GM21515 (cell line): ENCODE measurements around the gene SMARCA4.

ENCODE experiments used
- ATAC-seq: cut with Tn5 transposase; IDR thresholded peaks from one replicate; pipeline ENCODE4 v1.9.1; 2021; ENCODE audit not compliant: unreplicated experiment

SMARCA4 gene

GRCh38 chr19:11007385-11007784 is 46.6 kb downstream of the SMARCA4 start:
- ATAC-seq: no peak

- no peak for ATAC-seq
These were observed 47.2 kb downstream of the SMARCA4 start for GRCh38 chr19:11007962-11008532.

- no peak for ATAC-seq
These were observed 49.2 kb downstream of the SMARCA4 start for GRCh38 chr19:11010041-11010440.

- ATAC-seq: no peak
These were observed 51.7 kb downstream of the SMARCA4 start for GRCh38 chr19:11012507-11012906.

- ATAC-seq: no peak
These were observed 52.9 kb downstream of the SMARCA4 start for GRCh38 chr19:11013771-11014170.

GRCh38 chr19:11014403-11014911 is 53.6 kb downstream of the SMARCA4 start:
- no peak for ATAC-seq

DNA sequence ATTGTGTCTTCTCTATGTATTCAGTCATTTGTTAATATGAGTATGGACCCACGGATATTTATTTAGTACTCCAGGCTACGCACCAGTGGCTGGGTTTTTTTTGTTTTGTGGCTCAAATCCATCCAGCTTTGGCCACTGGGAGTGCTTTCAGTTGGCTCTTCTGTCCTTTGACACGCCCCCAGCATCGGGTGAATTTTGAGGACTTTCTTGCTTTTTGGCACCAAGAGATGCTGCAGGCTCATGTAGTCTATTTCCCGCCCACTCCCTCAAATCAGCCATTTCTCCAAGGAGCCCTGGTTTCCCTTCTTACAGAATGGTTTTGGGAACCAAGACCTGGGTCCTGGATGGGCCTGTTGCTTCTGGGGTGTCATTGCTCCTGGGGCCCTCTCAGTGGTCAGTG is 55.8 kb downstream of the SMARCA4 start:
- no peak for ATAC-seq

DNA sequence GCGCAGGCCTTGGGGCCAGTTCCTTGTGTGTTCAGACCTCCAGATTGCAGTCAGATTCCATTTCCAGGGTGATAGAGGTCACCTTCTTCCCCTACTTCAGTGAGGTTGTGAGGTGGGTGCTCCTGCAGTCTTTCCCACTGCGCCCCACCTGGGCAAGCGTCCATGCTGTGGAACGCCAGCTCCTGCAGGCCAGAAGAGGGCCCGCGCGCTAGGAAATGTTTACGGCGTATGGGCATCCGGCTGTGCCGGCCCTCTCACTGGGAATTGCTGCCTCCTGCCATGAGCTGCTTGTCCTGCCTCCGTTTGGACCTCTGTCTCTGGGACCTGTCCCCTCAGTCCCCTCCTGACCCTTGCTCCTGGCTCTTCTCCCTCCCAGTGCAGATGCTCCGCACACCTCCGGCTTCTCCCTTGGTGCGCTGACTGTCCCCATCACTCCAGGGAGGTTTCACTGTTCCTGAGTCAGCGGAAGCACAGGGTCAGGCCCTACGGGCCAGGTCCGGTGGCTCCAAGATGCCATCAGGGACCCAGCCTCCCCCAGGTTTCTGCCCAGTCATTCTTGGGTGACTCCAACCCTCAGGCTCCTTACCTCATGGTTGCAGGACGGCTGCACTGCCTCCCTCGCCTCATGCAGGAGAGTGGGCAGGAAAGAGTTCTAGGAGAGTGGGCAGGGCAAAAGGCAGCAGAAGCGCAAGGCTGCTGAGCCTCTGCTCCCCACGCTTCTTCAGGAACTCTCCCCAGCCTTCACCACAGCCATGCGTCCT is 56.6 kb downstream of the SMARCA4 start:
- no peak for ATAC-seq

DNA sequence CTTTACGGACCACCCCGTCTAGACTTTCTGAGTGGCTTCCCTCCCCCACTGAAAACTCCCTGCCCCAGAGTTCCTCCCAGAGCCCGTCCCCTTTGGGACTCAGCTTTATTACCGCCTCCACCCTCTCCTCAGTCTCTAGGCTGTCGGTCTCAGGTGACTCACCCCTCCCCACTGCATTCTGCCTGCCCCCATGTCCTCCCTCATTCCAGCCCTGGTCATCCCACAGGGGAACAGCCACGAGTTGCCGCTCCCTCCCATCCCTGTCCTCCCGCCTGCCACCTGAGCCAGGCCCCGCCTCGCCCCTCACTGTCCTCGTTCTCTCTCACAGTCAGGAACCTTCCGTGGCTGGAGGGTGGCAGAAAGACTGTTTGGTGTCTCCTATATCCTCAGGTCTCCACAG is 57.3 kb downstream of the SMARCA4 start:
- no peak for ATAC-seq

DNA sequence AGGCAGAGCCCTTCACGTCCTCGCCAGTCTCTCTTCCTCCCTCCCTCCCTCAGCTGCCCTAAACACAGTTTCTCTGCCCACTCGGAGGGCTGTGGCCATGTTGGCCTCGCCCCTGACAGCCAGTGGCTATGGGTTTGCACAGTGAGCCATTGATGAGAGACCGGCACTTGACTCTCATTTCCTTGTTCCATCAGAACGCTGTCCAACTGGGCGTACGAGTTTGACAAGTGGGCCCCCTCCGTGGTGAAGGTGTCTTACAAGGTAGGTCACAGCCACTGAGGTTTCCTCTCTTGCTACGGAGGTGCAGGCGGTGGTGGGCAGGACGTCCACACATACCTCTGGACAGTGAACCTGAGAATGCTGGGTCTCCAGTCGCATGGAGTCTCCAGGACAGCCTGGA is 57.9 kb downstream of the SMARCA4 start:
- no peak for ATAC-seq

DNA sequence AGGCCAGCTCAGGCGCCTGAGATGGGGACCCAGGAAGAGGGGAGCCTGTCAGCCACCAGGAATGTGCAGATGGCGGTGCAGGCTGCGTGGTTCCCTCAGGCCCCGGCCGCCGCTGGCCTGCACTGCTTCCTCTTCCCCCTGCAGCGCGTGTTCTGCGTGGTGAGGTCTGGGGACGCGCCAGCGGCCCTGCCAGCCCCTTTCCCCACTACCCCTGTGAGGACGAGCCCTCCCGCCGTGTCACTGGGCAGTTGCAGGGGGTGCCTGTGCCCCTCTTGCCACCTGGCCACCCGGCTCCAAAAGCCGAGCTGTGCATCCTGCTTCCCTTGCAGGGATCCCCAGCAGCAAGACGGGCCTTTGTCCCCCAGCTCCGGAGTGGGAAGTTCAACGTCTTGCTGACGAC is 58.4 kb downstream of the SMARCA4 start:
- ATAC-seq: no peak

DNA sequence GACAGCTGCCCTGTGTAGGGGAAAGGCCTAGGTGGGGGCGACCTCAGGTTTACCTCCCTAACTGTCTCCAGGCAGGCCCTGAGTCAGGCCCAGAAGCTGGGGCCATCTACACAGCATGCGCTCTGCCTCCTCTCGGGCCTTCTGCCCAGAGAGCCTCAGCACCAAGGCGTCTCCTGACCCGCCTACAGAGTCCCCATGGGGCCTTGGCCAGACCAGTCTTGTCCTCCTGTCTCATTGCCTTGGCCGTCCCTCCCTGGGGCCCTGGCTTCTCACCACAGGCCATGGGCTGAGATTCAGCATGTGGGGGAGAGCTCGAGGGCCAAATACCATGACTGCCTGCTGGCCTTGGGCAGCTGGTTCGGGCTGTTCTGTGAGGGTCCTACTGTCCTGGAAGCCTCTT is 59.0 kb downstream of the SMARCA4 start:
- ATAC-seq: no peak

GRCh38 chr19:11020423-11020822 is 59.6 kb downstream of the SMARCA4 start:
- no peak for ATAC-seq

GRCh38 chr19:11020982-11021759 is 60.3 kb downstream of the SMARCA4 start:
- ATAC-seq: no peak

DNA sequence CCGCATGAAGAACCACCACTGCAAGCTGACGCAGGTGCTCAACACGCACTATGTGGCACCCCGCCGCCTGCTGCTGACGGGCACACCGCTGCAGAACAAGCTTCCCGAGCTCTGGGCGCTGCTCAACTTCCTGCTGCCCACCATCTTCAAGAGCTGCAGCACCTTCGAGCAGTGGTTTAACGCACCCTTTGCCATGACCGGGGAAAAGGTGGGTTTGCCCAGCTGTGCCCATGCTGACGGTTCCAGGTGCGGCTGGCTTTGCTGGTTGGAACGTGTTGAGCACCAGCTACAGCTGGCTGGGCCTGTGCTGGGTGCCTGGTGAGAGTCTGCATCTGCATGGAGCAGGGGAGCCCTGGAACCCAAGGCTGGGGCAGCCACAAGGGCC is 60.9 kb downstream of the SMARCA4 start:
- ATAC-seq: no peak

DNA sequence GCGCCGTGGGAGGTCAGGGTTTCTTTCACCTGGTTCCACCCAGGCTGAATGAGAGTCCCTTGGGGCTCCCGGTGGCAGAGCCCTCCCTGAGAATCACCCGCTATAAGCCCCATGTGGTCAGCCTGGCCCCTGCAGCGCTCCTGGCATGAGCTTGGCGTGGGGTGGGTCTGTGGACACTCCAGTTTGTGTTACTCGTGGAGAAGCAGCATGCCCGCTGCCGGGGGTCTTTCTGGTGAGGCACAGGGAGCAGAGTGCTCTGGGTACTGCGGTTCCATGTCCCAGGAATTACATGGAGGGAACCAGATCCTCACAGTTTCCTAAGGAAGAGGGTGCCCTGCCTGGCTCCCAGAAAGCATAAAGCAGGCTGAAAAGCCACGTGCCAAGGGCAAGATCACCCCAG is 62.2 kb downstream of the SMARCA4 start:
- ATAC-seq: no peak

DNA sequence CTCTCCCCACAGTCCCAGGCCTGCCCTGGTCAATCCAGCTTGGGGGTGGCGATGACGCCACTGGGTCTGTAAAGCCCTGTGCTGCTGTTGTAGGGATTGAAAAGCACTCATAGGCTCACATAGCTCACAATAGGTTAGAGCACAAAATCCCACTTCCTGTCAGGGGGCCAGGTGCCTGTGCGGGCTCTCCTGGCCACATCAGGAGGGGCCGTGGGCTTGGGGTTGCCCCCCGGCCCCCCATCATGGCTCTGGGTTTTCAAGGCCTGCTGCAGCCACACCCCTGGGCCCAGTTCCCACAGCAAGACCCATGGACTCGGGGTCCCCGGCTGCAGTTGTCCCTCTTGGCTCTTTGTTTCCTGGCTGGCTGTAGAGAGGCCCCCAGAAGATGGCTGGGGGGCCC is 62.9 kb downstream of the SMARCA4 start:
- no peak for ATAC-seq

- no peak for ATAC-seq
These were observed 63.4 kb downstream of the SMARCA4 start for GRCh38 chr19:11024259-11024658.

- ATAC-seq: no peak
These were observed 64.2 kb downstream of the SMARCA4 start for GRCh38 chr19:11025006-11025405.

DNA sequence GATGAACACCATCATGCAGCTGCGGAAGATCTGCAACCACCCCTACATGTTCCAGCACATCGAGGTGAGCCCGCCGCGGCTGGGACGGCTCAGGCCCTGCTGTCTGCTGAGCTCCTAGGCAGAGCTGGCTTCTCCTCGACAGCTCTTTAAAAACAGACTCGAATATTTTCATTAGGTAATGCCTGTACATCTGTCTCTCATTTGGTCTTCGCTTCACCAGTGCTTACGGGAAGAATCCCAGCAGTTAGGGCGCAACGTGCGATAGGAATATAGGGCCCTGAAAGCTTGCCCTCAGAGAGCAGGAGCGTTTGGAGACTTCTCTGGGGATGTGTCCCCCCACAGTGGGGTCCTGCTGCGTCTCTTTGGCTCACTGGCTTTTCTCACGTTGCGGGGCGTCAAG is 64.6 kb downstream of the SMARCA4 start:
- no peak for ATAC-seq

DNA sequence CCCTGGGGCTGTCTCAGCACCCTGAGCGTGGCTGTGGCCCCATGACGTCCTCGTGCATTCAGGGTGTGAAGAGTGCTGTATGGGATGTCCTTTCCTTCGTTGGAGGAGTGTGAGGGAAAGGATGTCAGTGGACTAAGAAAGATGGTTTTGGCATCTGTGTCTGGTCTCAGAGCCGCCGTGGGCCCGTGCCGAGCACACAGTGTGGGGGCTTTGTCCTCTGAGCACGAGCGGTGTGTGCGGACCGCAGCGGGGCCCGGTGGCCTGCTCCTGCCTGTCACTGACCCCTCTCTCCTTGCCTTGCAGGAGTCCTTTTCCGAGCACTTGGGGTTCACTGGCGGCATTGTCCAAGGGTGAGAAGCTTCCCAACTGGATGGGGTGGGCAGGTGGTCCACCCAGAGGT is 65.2 kb downstream of the SMARCA4 start:
- no peak for ATAC-seq

- ATAC-seq: no peak
These were observed 66.6 kb downstream of the SMARCA4 start for GRCh38 chr19:11027381-11027780.
